H1 (cell line): ENCODE data around the gene PNPLA8. TPM values are rescaled to one million over a fixed set of nuclear protein-coding genes. Genes with fewer than 3 reads are reported as not detected.

Experiments used
- CTCF ChIA-PET: fragments of 300-600 bp; sonication (Branson Sonifier 250); formaldehyde crosslinking; loops from one replicate; lab custom pipeline; 2021; ENCODE audit not compliant: partially characterized antibody; lab: Charles Lee
- POLR2A ChIA-PET: fragments of 300-600 bp; sonication (Branson Sonifier 250); formaldehyde crosslinking; loops from one replicate; lab custom pipeline; 2021; ENCODE audit warnings: inconsistent platforms; ENCODE audit not compliant: partially characterized antibody; lab: Charles Lee
- DNase-seq, 2 experiments: peaks; one replicate each; pipeline versions ENCODE4 v3.0.0 to v3.0.0-alpha.2; 2010 to 2022; ENCODE audit warnings: low spot score in 2 of 2, low read depth in 1 of 2, mixed read lengths in 1 of 2
- FAIRE-seq: peaks from 2 replicates; lab custom pipeline; 2011; peaks lifted over from hg19 to GRCh38; lab: Jason Lieb, UNC
- H2AFZ ChIP-seq: 2 replicates; pipeline ENCODE4 v1.8.1; 2012; ENCODE audit warnings: low read length, inconsistent platforms
- H2AK5ac ChIP-seq: 2 replicates; pipeline ENCODE4 v1.6.1; 2013; ENCODE audit warnings: low read depth, low read length
- H2BK120ac ChIP-seq: replicated peaks from 2 replicates; pipeline ENCODE3; 2013; ENCODE audit warnings: low read depth, low read length, inconsistent platforms
- H2BK12ac ChIP-seq: 2 replicates; pipeline ENCODE4 v1.6.1; 2013; ENCODE audit warnings: low read depth, low read length
- H2BK15ac ChIP-seq: 2 replicates; pipeline ENCODE4 v1.6.1; 2013; ENCODE audit warnings: low read length
- H2BK20ac ChIP-seq: 2 replicates; pipeline ENCODE4 v1.6.1; 2013; ENCODE audit warnings: low read length
- H2BK5ac ChIP-seq: 2 replicates; pipeline ENCODE4 v1.6.1; 2013; ENCODE audit warnings: low read depth, low read length
- H3K14ac ChIP-seq: 2 replicates; pipeline ENCODE4 v1.6.1; 2013; ENCODE audit warnings: inconsistent platforms; ENCODE audit not compliant: insufficient read length
- H3K18ac ChIP-seq: 2 replicates; pipeline ENCODE4 v1.6.1; 2013; ENCODE audit warnings: low read length; ENCODE audit errors: extremely low read depth
- H3K23ac ChIP-seq: 2 replicates; pipeline ENCODE4 v1.6.1; 2013; ENCODE audit warnings: inconsistent platforms; ENCODE audit not compliant: insufficient read length
- H3K23me2 ChIP-seq: 2 replicates; pipeline ENCODE4 v1.6.1; 2013; ENCODE audit warnings: low read depth, low read length
- H3K27ac ChIP-seq: 2 replicates; pipeline ENCODE4 v1.6.1; 2011; ENCODE audit warnings: low read depth, low read length, inconsistent platforms
- H3K27me3 ChIP-seq, 4 experiments: replicated peaks in 1 of 4; 1 replicate in 1 of 4; 2 replicates in 3 of 4; pipeline versions ENCODE4 v1.6.1 to v1.8.1; 2011 to 2013; ENCODE audit warnings: low read length in 3 of 4, mild to moderate bottlenecking in 3 of 4, inconsistent platforms in 2 of 4, mixed read lengths in 2 of 4, moderate library complexity in 1 of 4; ENCODE audit not compliant: control insufficient read depth in 3 of 4, insufficient read depth in 3 of 4; ENCODE audit errors: extremely low read depth in 1 of 4
- H3K36me3 ChIP-seq, 4 experiments: 2 replicates each; pipeline versions ENCODE4 v1.6.1 to v1.8.1; 2011 to 2013; ENCODE audit warnings: mild to moderate bottlenecking in 4 of 4, low read length in 3 of 4, moderate library complexity in 2 of 4, control low read depth in 1 of 4, inconsistent platforms in 1 of 4; ENCODE audit not compliant: insufficient read depth in 4 of 4, control insufficient read depth in 2 of 4
- H3K4ac ChIP-seq: replicated peaks from 2 replicates; pipeline ENCODE3; 2013; ENCODE audit warnings: low read length, low read depth, mixed read lengths, inconsistent platforms; ENCODE audit not compliant: insufficient read length
- H3K4me1 ChIP-seq, 4 experiments: replicated peaks in 1 of 4; 1 replicate in 1 of 4; 2 replicates in 3 of 4; pipeline versions ENCODE4 v1.6.1 to v1.8.1; 2011 to 2013; ENCODE audit warnings: low read length in 3 of 4, inconsistent platforms in 2 of 4, mixed read lengths in 1 of 4; ENCODE audit not compliant: insufficient read depth in 4 of 4, control insufficient read depth in 3 of 4
- H3K4me2 ChIP-seq, 2 experiments: 2 replicates each; pipeline versions ENCODE4 v1.6.1 to v1.8.1; 2011 to 2013; ENCODE audit warnings: low read depth in 2 of 2, low read length in 2 of 2, control low read depth in 1 of 2, inconsistent platforms in 1 of 2, mild to moderate bottlenecking in 1 of 2; ENCODE audit not compliant: insufficient read depth in 1 of 2
- H3K4me3 ChIP-seq, 4 experiments: fragments of 200-600, 300-600 bp in 1 of 4; sonication (generic), shearing (Covaris generic), sonication (Bioruptor Twin) in 1 of 4; 2 replicates each; pipeline versions ENCODE4 v1.5.1 to v1.8.1; 2011 to 2016; ENCODE audit warnings: low read length in 4 of 4, low read depth in 3 of 4, control low read depth in 2 of 4, inconsistent platforms in 2 of 4, mild to moderate bottlenecking in 2 of 4, mixed read lengths in 1 of 4, moderate library complexity in 1 of 4; ENCODE audit not compliant: insufficient read depth in 2 of 4; ENCODE audit errors: extremely low read depth in 1 of 4
- H3K56ac ChIP-seq: replicated peaks from 2 replicates; pipeline ENCODE3; 2013; ENCODE audit warnings: low read depth, mild to moderate bottlenecking, mixed read lengths, low read length, inconsistent platforms; ENCODE audit not compliant: insufficient read length
- H3K79me1 ChIP-seq: 2 replicates; pipeline ENCODE4 v1.6.1; 2013; ENCODE audit warnings: low read depth, low read length, control low read depth
- H3K79me2 ChIP-seq, 2 experiments: 2 replicates each; pipeline versions ENCODE4 v1.6.1 to v1.8.1; 2012 to 2013; ENCODE audit warnings: low read length in 2 of 2, mild to moderate bottlenecking in 2 of 2, inconsistent platforms in 1 of 2; ENCODE audit not compliant: insufficient read depth in 2 of 2, control insufficient read depth in 1 of 2
- H3K9ac ChIP-seq, 4 experiments: replicated peaks in 1 of 4; 1 replicate in 1 of 4; 2 replicates in 3 of 4; pipeline versions ENCODE4 v1.6.1 to v1.8.1; 2011 to 2013; ENCODE audit warnings: low read depth in 3 of 4, low read length in 3 of 4, control low read depth in 2 of 4, mild to moderate bottlenecking in 2 of 4, moderate library complexity in 2 of 4, inconsistent platforms in 1 of 4; ENCODE audit errors: extremely low read depth in 1 of 4
- H3K9me3 ChIP-seq, 2 experiments: 2 replicates each; pipeline versions ENCODE4 v1.6.1 to v1.8.1; 2012 to 2013; ENCODE audit warnings: mild to moderate bottlenecking in 2 of 2, moderate library complexity in 2 of 2, control low read depth in 1 of 2, inconsistent platforms in 1 of 2, low read depth in 1 of 2, low read length in 1 of 2, mixed read lengths in 1 of 2; ENCODE audit not compliant: insufficient read depth in 2 of 2
- H4K20me1 ChIP-seq, 2 experiments: replicated peaks in 1 of 2; 2 replicates each; pipeline versions ENCODE3 to v1.8.1; 2011 to 2013; ENCODE audit warnings: inconsistent platforms in 2 of 2, low read length in 2 of 2, mild to moderate bottlenecking in 1 of 2; ENCODE audit not compliant: insufficient read depth in 2 of 2, control insufficient read depth in 1 of 2
- H4K5ac ChIP-seq: 2 replicates; pipeline ENCODE4 v1.6.1; 2013; ENCODE audit warnings: low read length, low read depth, mixed read lengths, inconsistent platforms; ENCODE audit not compliant: insufficient read length
- H4K8ac ChIP-seq: 2 replicates; pipeline ENCODE4 v1.8.0; 2013; ENCODE audit warnings: mild to moderate bottlenecking, moderate library complexity, low read length, inconsistent platforms; ENCODE audit not compliant: insufficient read depth; ENCODE audit errors: extremely low read depth
- H4K91ac ChIP-seq: replicated peaks from 2 replicates; pipeline ENCODE3; 2013; ENCODE audit warnings: low read length, mixed read lengths, inconsistent platforms; ENCODE audit not compliant: insufficient read length
- KDM4A ChIP-seq: IDR thresholded peaks from one replicate; pipeline ENCODE4 v1.7.1; 2012; ENCODE audit warnings: low read depth, mild to moderate bottlenecking, moderate library complexity, low read length, inconsistent platforms; ENCODE audit not compliant: severe bottlenecking
- USF2 ChIP-seq: IDR thresholded peaks from 2 replicates; pipeline ENCODE4 v1.6.1; 2011; ENCODE audit warnings: low read length, improper control_type of control experiment
- WGBS, 2 experiments: shearing (Covaris generic) in 1 of 2; methylation state at CpG; one replicate each; pipeline versions ENCODE4 v1.1.6 to v1.1.7; 2013 to 2015; ENCODE audit warnings: low lambda C conversion rate in 2 of 2, mixed read lengths in 2 of 2, inconsistent platforms in 1 of 2, low coverage in 1 of 2, missing lambda C conversion rate in 1 of 2; ENCODE audit not compliant: insufficient replicate concordance in 2 of 2, insufficient coverage in 1 of 2, insufficient read length in 1 of 2; ENCODE audit errors: extremely low coverage in 1 of 2, missing lambda C conversion rate in 1 of 2; 5-methylcytosine and 5-hydroxymethylcytosine counted together
- polyA plus RNA-seq, 7 experiments: library from polyadenylated mRNA; depleted of rRNA in 3 of 7; stranded (reverse) in 5 of 7; unstranded in 2 of 7; fragments of >200 nt in 5 of 7; fragments of 200-250 nt in 2 of 7; gene quantifications; 1 replicate in 5 of 7; 2 replicates in 1 of 7; 4 replicates in 1 of 7; pipeline versions ENCODE4 v1.2.1 to v1.2.3, GENCODE V29; 2011 to 2013; ENCODE audit warnings: missing spikeins in 2 of 7, mixed read lengths in 2 of 7
- total RNA-seq: library from RNA; stranded (reverse); fragmentation: NEBNext Ultra II Directional; extraction: Animal tissue kit (Norgen Biotek cat#: 25700); gene quantifications from 2 replicates; pipeline ENCODE4 v1.2.1, GENCODE V29; 2021

PNPLA8 gene
- total and polyA plus RNA-seq, 2 of the 8 experiments (the other 6 are each of a cell fraction or from before 2014, with no cell fraction given), result 3.8 to 11.2 TPM

- FAIRE-seq (no peak), DNase-seq (no peak)
- peak; percentile 13 for TF ChIP-seq KDM4A
- TF ChIP-seq USF2, result no peak
- H3K18ac ChIP-seq, result peak overlapping the region; percentile 76
- H3K27ac ChIP-seq, result peak overlapping the region; percentile 78
- H3K4ac ChIP-seq, result no peak overlapping the region
- peaks cover 4 to 73% of the 10 kb centered on the region in 2 experiments; a peak in 3 of 4 replicates for H3K79me2 ChIP-seq
- H3K9ac ChIP-seq, result peak overlapping the region; percentile 88 to 94 (median 90)
- peaks cover 0 to 33% (median 10%) of the 10 kb centered on the region in 4 experiments; a peak in 4 of 8 replicates for H3K36me3 ChIP-seq
- POLR2A ChIA-PET, result interaction anchor here (1.2 to 2.3 kb wide), 6 partner anchors 9 to 43 kb away, joined by 3 to 21 read pairs (median 4); partner anchors contain the start of gene PNPLA8
- H3K27me3 ChIP-seq, result no peaks in the 10 kb centered on the region
- no peak overlapping the region for H3K14ac ChIP-seq
- peaks cover 0 to 4% (median 1%) of the 10 kb centered on the region in 4 experiments; a peak in 1 of 7 replicates for H3K4me1 ChIP-seq
- H4K5ac ChIP-seq, result peak overlapping the region; percentile 72
- H3K79me1 ChIP-seq, result no peaks in the 10 kb centered on the region; the same call in 1 of the 2 replicates
- peak overlapping the region; percentile 97 for H4K8ac ChIP-seq
- H4K91ac ChIP-seq, result no peak overlapping the region
- peak overlapping the region; percentile 27 for H3K23ac ChIP-seq
- no peaks in the 10 kb centered on the region for H4K20me1 ChIP-seq
- H3K4me2 ChIP-seq, result peak overlapping the region; percentile 74 to 88
- H2AK5ac ChIP-seq, result no peak overlapping the region
- H2BK20ac ChIP-seq, result no peak overlapping the region
- H3K56ac ChIP-seq, result peak overlapping the region; percentile 8
- WGBS, 2 experiments, result 11% methylated on average over 24 of the region's 24 CpGs; no CpG with 5 or more reads in 1 of the 2 experiments
- no peak overlapping the region for H2BK12ac ChIP-seq
- H2BK120ac ChIP-seq, result no peak overlapping the region
- peak overlapping the region; percentile 77 for H2BK5ac ChIP-seq
- H2BK15ac ChIP-seq, result no peak overlapping the region
- H3K9me3 ChIP-seq, result no peaks in the 10 kb centered on the region
- peak overlapping the region; percentile 25; the same call in 1 of the 2 replicates for H2AFZ ChIP-seq
- H3K23me2 ChIP-seq, result peaks cover 4% of the 10 kb centered on the region; the same call in 1 of the 2 replicates
- peak overlapping the region; percentile 75 to 90 (median 82) for H3K4me3 ChIP-seq
- CTCF ChIA-PET, result interaction anchor here (0.9 kb wide), 1 partner anchor 42 kb away, joined by 4 read pairs; no protein-coding TSS in a partner anchor
Observed at GRCh38 chr7:108568801-108569380, 43.0 kb upstream of the PNPLA8 start.
